ENCODE results near the gene KCNG4.
"Not testable (repeated sequence)": the region's sequence is repeated elsewhere in the genome, so short reads cannot be mapped to it uniquely, and the experiment has no call there.

Gene KCNG4

DNA sequence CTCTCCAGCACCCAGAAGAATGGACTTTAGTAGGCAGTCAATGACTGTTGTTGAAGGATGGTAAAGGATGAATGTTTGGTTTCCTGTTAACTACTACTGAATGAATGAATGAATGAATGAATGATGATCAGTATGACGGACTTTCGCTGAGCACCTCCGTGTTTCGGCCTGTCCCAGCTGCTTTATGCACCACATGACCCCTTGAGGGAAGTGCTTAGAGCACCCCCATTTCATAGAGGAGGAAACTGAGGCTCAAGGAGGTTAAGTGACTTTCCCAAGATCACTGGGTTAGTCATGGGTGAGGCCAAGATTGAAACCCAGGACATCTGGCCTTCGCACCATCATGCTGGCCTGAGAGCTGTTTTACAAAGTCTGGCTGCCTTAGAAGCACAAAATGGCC, 6.8 kb downstream of the KCNG4 start:
- no peak for DNase-seq

DNA sequence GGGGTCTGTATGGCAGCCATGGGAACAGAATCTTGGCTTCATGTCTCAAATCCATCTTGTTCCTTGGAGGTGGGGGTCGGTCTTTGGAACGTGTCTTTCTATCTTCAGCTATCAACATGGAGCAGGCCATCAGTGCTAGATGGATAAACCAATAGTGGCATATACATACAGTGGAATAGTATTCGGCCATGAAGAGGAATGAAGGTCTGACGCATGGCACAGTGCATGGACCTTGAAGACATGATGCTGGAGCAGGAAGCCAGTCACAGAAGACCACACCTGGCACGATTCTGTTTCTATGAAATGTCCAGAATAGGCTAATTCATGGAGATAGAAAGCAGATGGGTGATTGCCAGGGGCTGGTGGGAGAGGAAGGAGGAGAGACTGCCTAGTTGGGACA, 7.8 kb downstream of the KCNG4 start:
- no peak for DNase-seq

GRCh38 chr16:84229471-84229870, 10.3 kb downstream of the KCNG4 start:
- no peak for DNase-seq

GRCh38 chr16:84228256-84228838, 11.5 kb downstream of the KCNG4 start:
- no peak for DNase-seq

DNA sequence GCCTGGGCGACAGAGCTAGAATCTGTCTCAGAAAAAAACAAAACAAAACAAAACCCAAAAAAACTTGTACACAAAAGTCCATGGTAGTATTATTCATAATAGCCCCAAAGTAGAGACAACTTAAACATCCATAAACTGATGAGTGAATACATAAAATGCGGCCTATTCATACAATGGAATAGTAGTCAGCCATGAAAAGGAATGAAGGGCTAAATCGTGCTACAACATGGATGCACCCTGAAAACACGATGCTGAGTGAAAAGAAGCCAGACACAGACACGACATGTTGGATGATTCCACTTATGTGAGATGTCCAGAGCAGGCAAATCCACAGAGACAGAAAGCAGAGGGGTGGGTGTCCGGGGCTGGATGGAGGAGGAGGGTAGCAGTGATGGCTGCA, 12.3 kb downstream of the KCNG4 start:
- DNase-seq: no peak

GRCh38 chr16:84226026-84226425, 13.8 kb downstream of the KCNG4 start:
- no peak for DNase-seq

GRCh38 chr16:84225571-84225970, 14.2 kb downstream of the KCNG4 start:
- no peak for DNase-seq

GRCh38 chr16:84225126-84225525, 14.7 kb downstream of the KCNG4 start:
- no peak for DNase-seq

DNA sequence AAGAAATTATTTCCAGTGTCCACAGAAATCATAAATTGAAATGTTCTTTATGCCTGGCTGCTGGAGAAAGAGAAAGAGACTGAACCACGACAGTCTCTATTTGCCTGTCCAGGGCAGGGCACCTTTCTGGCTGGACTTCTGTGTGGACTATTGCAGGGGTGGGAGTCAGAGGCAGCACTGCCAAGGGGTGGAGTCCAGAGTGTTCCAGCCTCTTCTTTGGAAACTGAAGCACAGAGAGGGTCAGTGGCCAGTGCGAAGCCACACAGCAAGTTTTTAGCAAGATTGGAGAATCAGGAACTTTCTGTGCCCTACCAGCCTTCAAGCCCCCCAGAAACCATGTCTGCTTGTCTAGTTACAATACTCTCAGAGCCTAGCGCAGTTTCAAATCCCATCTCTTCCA, 15.3 kb downstream of the KCNG4 start:
- DNase-seq: no peak

GRCh38 chr16:84223456-84223855, 16.4 kb downstream of the KCNG4 start:
- no peak for DNase-seq

DNA sequence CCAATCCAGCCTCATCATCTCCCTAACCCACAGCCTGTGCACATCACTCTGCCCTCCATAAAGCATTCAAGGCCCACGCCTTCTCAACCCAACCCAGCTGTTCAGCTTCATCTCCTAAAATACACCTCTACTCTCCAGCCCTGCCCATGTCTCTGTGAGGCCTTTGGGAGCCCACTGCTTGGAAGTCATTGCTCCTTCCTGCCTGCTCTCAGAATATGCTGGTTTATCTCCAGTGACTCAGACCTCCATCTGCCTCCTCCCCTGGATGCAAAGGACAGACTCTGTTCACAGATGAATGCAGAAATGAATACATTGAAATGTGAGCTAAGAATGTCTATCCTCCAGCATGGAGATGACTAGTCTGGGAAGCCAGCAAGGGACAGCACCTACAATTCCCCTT, 19.0 kb downstream of the KCNG4 start:
- no peak for DNase-seq

DNA sequence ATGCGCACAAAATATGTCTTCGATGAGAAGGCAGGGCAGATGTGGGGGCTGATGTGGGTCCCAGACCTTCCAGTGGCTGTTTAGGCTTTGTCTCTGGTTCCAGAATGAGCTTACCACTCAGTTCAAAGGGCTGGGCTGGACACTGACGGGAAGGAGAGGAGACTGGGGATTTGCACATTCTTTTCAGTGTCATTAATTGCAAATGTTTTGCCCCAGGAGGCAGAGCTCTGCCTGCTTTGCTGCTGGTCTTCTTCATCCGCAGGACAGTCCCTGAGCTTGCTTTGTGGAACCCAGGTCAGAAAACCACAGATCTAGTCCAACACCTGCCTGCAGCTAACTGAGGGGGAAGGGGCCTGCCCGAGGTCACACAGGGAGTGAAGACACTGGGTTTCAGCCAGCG, 20.9 kb downstream of the KCNG4 start:
- DNase-seq: no peak

DNA sequence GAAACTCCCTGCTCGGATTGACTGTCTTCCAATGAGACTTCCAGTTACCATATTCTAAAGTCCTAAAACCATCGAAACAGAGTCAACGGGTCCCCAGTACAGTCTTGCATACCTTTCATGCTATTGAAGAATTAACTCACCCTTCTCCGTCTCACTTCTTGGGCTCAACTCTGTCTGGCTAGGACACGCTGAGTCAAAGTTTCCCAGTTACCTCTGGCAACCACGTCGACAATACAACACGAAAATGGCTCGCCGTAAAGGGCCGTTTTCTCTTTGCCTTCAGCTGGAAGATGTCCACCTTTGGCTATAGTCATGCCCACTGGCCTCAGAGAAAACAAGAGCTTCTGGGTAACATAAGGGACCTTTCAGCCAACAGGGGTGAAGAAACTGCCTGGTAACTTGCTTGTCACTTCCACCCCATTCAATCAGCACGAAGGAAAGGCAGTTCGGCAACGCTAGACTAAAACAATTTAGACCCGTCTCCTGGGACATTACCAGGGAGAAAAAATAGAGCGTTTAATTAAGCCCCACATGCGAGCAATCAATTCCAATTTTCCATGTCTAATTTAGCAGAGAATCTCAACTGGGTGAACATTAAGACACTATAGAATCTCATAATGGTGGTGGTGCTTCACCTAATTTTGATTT, 21.5 kb downstream of the KCNG4 start:
- no peak for DNase-seq

GRCh38 chr16:84216144-84216543, 23.7 kb downstream of the KCNG4 start:
- DNase-seq: not testable (repeated sequence)

DNA sequence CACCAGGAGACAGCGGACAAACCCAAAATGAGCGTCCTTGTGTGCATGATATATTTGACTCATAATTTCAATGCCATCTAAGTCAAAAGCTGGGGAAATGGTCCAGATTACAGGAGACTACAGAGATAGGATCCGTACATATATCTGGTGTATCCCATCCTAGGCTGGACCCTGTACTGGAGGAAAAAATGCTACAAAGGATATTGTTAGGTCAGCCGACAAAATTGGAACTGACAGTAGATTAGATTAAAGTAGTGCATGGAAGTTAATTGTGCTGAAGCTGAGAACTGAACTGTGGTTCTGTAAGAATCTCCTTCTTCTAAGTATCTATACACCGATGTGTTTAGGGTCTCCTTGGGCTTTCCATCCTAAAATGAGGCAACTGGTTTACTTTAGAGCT, 24.3 kb downstream of the KCNG4 start:
- DNase-seq: no peak

GRCh38 chr16:84214451-84215066, 25.3 kb downstream of the KCNG4 start:
- no peak for DNase-seq

DNA sequence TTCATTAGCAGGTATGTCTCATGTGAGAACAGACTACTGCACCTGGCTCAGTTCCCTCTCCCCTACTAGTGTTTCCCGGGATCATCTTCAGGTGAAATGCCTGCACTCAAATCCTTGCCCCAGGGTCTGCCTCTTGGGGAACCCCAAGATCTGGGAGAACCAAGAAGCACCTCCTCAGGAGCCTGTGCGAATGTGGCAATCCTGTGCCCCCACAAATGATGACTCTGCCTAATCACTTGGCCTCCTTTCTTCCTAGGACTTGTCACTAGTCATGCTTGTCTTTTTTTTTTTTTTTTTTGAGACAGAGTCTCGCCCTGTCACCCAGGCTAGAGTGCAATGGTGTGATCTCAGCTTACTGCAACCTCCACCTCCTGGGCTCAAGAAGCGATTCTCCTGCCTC, 27.2 kb downstream of the KCNG4 start:
- no peak for DNase-seq

GRCh38 chr16:84212154-84212553, 27.7 kb downstream of the KCNG4 start:
- no peak for DNase-seq

GRCh38 chr16:84209989-84210388, 29.8 kb downstream of the KCNG4 start:
- DNase-seq: no peak

DNA sequence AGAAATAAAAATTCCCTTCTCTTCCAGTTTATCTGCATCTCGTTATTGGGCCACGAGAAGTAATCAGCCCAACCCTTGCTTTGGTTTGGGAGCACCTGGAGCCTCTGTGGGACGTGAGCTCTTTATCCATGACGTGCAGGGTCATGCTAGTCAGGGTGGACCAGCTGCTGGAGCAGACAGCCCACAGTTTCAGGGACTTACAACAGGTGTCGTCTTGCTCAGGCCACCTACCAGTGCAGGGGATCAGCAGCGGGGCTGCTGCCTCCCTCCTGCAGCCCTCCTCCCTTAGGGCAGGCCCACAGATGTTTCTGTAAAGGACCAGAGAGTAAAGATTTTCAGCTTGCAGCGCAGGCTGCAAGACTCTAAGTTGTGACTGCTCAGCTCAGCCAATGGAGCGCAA, 31.9 kb downstream of the KCNG4 start:
- no peak for DNase-seq

DNA sequence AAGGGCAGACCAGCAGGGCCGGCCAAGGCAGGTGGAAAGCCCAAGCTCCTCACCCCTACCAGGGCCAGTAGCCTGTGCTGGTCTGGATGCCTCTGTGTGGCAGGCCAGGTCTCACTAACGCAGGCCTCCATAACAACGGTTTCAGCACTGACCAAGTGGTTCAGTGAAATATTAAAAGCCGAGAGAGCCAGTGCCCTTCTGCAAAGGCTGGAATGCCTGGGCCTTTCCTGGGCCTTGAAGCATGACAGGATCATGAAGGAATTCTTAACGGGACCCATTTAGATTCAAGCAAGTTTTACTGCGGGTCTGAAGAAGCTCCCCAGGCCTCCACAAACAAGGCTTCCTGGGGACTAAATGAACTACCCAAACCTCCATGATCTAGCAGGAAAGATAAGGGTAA, 32.6 kb downstream of the KCNG4 start:
- DNase-seq: no peak

GRCh38 chr16:84205976-84206691, 33.7 kb downstream of the KCNG4 start:
- no peak for DNase-seq

DNA sequence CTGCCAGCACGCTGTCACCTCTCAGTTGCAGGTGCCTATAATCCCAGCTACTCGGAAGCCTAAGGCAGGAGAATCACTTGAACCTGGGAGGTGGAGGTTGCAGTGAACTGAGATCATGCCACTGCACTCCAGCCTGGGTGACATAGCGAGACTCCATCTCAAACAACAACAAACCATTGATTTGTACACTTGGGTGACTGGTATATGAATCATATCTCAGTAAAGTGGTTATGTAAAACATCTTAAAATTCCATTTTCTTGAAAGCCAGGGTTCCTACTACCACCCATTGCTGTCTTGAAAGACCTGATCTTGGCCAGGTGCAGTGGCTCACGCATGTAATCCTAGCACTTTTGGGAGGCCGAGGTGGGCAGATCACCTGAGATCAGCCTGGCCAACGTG, 34.7 kb downstream of the KCNG4 start:
- DNase-seq: not testable (repeated sequence)

- not testable (repeated sequence) for DNase-seq
Measured at GRCh38 chr16:84204551-84204950, 35.3 kb downstream of the KCNG4 start.
